Neural progenitor cell (in vitro differentiated cells): ENCODE data around the gene CLEC4E. TPM values are rescaled to one million over a fixed set of nuclear protein-coding genes. Genes with fewer than 3 reads are reported as not detected.

Source experiments
- DNase-seq: peaks from one replicate; pipeline ENCODE4 v3.0.0-alpha.2; 2016; ENCODE audit warnings: low spot score
- H2AFZ ChIP-seq: fragments of 200-600 bp; sonication (generic); replicated peaks from 2 replicates; pipeline ENCODE4 v1.6.1; 2016; ENCODE audit warnings: antibody characterized with exemption
- H3F3A ChIP-seq: fragments of 200-600 bp; sonication (generic); 2 replicates; pipeline ENCODE4 v1.6.1; 2016; ENCODE audit warnings: antibody characterized with exemption, low read depth
- H3K27ac ChIP-seq: fragments of 200-600 bp; sonication (generic); 2 replicates; pipeline ENCODE4 v1.5.1; 2016; ENCODE audit warnings: mild to moderate bottlenecking
- H3K27me3 ChIP-seq: fragments of 200-600 bp; sonication (generic); 2 replicates; pipeline ENCODE4 v1.6.1; 2016; ENCODE audit warnings: mild to moderate bottlenecking, moderate library complexity
- H3K36me3 ChIP-seq: fragments of 200-600 bp; sonication (generic); 2 replicates; pipeline ENCODE4 v1.5.1; 2016
- H3K4me1 ChIP-seq: fragments of 200-600 bp; sonication (generic); 2 replicates; pipeline ENCODE4 v1.6.1; 2016; ENCODE audit warnings: mixed run types
- H3K4me2 ChIP-seq: fragments of 200-600 bp; sonication (generic); 2 replicates; pipeline ENCODE4 v1.6.1; 2016
- H3K4me3 ChIP-seq: fragments of 200-600 bp; sonication (generic); 2 replicates; pipeline ENCODE4 v1.5.1; 2016
- H3K79me2 ChIP-seq: fragments of 200-600 bp; sonication (generic); 2 replicates; pipeline ENCODE4 v1.6.1; 2016; ENCODE audit warnings: low read depth
- H3K9ac ChIP-seq: fragments of 200-600 bp; sonication (generic); 2 replicates; pipeline ENCODE4 v1.6.1; 2016
- H3K9me3 ChIP-seq: fragments of 200-600 bp; sonication (generic); 2 replicates; pipeline ENCODE4 v1.5.1; 2016; ENCODE audit warnings: low read depth
- H4K20me1 ChIP-seq: fragments of 200-600 bp; sonication (generic); 2 replicates; pipeline ENCODE4 v1.6.1; 2016; ENCODE audit warnings: low read depth
- H3K27ac Mint-ChIP-seq: 3 replicates; pipeline ENCODE4 v1.8.0; 2021; ENCODE audit warnings: mixed read lengths
- H3K27me3 Mint-ChIP-seq: 2 replicates; pipeline ENCODE4 v1.8.0; 2022; ENCODE audit warnings: low read depth, mild to moderate bottlenecking, inconsistent platforms, moderate library complexity, mixed read lengths; ENCODE audit not compliant: insufficient read depth
- H3K36me3 Mint-ChIP-seq: 3 replicates; pipeline ENCODE4 v1.8.0; 2021; ENCODE audit warnings: mixed read lengths
- H3K4me1 Mint-ChIP-seq: 3 replicates; pipeline ENCODE4 v1.8.0; 2021; ENCODE audit warnings: mixed read lengths
- H3K4me3 Mint-ChIP-seq: 3 replicates; pipeline ENCODE4 v1.8.0; 2021; ENCODE audit warnings: mild to moderate bottlenecking, moderate library complexity, mixed read lengths
- H3K9me3 Mint-ChIP-seq: 3 replicates; pipeline ENCODE4 v1.8.0; 2020; ENCODE audit warnings: mixed read lengths
- CTCF ChIP-seq: fragments of 200-600 bp; sonication (generic); IDR thresholded peaks from 2 replicates; pipeline ENCODE4 v1.5.1; 2017; ENCODE audit warnings: antibody characterized with exemption, mild to moderate bottlenecking
- EZH2 ChIP-seq: fragments of 200-600 bp; sonication (generic); IDR thresholded peaks from 2 replicates; pipeline ENCODE4 v1.6.1; 2017; ENCODE audit warnings: antibody characterized with exemption, mild to moderate bottlenecking, moderate library complexity
- EZH2phosphoT487 ChIP-seq: fragments of 200-600 bp; sonication (generic); IDR thresholded peaks from 2 replicates; pipeline ENCODE4 v1.6.1; 2017; ENCODE audit warnings: antibody characterized with exemption
- total RNA-seq: library from RNA; depleted of rRNA; stranded (reverse); fragments of >200 nt; gene quantifications from 2 replicates; pipeline ENCODE4 v1.2.3, GENCODE V29; 2015; ENCODE audit warnings: low replicate concordance

The CLEC4E gene
- total RNA-seq, 1 donor from 2014 or later = not detected

DNA sequence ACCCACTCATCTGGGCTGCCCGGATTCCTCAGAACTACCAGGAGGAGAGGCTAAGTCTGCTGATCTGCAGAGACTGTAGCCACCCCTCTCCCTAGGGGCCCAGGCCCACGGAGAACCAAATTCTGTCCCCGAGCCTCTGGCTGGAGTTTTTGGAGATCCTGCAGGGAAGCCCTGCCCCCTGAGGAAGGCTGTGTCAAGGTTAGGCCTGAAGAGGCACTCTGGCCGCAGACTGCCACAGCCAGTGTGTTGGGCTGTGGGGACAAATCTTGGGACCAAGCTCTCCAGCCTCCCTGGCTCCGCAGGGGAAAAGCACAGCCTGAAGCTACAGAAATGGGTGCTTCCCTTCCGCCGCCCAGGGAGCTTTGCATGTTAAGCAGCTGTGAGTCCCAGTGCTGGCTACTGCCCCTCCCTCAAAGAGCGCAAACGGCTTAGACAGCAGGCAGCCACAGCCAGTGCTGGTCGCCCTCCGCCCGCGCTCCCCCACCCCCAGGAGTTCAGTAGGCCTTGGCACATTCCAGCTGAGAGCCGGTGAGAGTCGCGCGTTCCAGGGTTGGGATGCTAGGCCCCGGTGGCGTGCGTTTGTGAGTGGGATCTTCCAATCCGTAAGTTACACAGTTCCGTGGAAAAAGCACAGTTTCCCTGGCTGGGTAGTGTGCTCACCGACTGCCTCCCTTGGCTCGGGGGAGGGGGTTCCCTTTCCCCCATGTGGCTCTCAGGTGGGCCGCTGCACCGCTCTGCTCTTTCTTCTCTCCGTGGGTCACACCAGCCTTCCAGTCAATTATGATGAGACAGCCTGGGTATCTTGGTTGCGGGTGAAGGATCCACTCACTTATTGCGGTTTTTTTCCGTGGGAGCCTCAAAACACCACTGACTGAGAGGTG, 13.2 kb downstream of the CLEC4E start:
- no peaks in the 10 kb centered on the region for H3K36me3 ChIP-seq
- H4K20me1 ChIP-seq = no peaks in the 10 kb centered on the region
- no peaks in the 10 kb centered on the region for H3K9me3 ChIP-seq
- TF ChIP-seq CTCF = no peak
- no peak for TF ChIP-seq EZH2
- no peak for TF ChIP-seq EZH2phosphoT487
- peak overlapping the region; percentile 82 for H2AFZ ChIP-seq
- peaks cover 33% of the 10 kb centered on the region for H3K9me3 Mint-ChIP-seq
- H3K4me1 Mint-ChIP-seq = no peaks in the 10 kb centered on the region
- peak; percentile 57 for DNase-seq
- H3K36me3 Mint-ChIP-seq = no peaks in the 10 kb centered on the region
- H3K79me2 ChIP-seq = no peaks in the 10 kb centered on the region
- peaks cover 4% of the 10 kb centered on the region for H3K27me3 Mint-ChIP-seq
- no peak overlapping the region for H3K9ac ChIP-seq
- peak overlapping the region; percentile 47 for H3K4me2 ChIP-seq
- H3K27ac Mint-ChIP-seq = no peak overlapping the region
- H3K27me3 ChIP-seq = no peaks in the 10 kb centered on the region
- peaks cover 11% of the 10 kb centered on the region for H3K4me1 ChIP-seq
- H3K27ac ChIP-seq = no peak overlapping the region
- no peak overlapping the region for H3K4me3 ChIP-seq
- no peak overlapping the region for H3K4me3 Mint-ChIP-seq
- no peaks in the 10 kb centered on the region for H3F3A ChIP-seq

GRCh38 chr12:8519171-8519570, 21.5 kb downstream of the CLEC4E start:
- Histone ChIP-seq H3K36me3 (no peaks in the 10 kb centered on the region), H3K79me2 (no peaks in the 10 kb centered on the region), H3K4me1 (no peaks in the 10 kb centered on the region), H3K27me3 (no peaks in the 10 kb centered on the region), H3K9me3 (no peaks in the 10 kb centered on the region), H3K27ac (no peak overlapping the region), H2AFZ (no peak overlapping the region), H3K9ac (no peak overlapping the region), H3F3A (no peaks in the 10 kb centered on the region), H3K4me3 (no peak overlapping the region), H4K20me1 (no peaks in the 10 kb centered on the region), H3K4me2 (no peak overlapping the region)
- Mint-ChIP-seq H3K4me3 (no peak overlapping the region), H3K27me3 (peaks cover 2% of the 10 kb centered on the region), H3K27ac (no peak overlapping the region), H3K9me3 (peaks cover 10% of the 10 kb centered on the region), H3K36me3 (no peaks in the 10 kb centered on the region), H3K4me1 (no peaks in the 10 kb centered on the region)
- no peak for DNase-seq
- no peak for TF ChIP-seq CTCF
- no peak for TF ChIP-seq EZH2
- TF ChIP-seq EZH2phosphoT487 = no peak

DNA sequence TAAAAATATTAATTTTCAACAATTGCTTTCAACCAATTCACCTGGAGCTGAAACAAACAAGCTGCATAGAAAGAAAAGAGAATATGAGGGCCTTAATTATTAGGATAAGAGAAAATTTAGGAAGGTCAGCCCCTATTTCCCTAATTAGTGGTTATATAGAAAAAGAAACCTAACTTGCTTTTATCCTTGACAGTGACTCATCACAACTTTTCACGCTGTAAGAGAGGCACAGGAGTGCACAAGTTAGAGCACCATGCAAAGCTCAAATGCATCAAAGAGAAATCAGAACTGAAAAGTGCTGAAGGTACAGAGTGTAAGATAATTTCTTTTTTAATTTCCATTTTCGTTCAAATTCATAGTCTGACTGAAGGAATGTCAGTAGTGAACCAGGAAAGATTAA, 22.7 kb downstream of the CLEC4E start:
- Histone ChIP-seq H3K27me3 (no peaks in the 10 kb centered on the region), H3K4me1 (no peaks in the 10 kb centered on the region), H3K79me2 (no peaks in the 10 kb centered on the region), H3K9ac (no peak overlapping the region), H3F3A (no peaks in the 10 kb centered on the region), H3K4me3 (no peak overlapping the region), H3K4me2 (no peak overlapping the region), H2AFZ (no peak overlapping the region), H3K27ac (no peak overlapping the region), H3K9me3 (no peaks in the 10 kb centered on the region), H4K20me1 (no peaks in the 10 kb centered on the region), H3K36me3 (no peaks in the 10 kb centered on the region)
- H3K27me3 Mint-ChIP-seq = peaks cover 2% of the 10 kb centered on the region
- no peak overlapping the region for H3K27ac Mint-ChIP-seq
- no peak for DNase-seq
- H3K4me3 Mint-ChIP-seq = no peak overlapping the region
- no peaks in the 10 kb centered on the region for H3K9me3 Mint-ChIP-seq
- no peaks in the 10 kb centered on the region for H3K36me3 Mint-ChIP-seq
- TF ChIP-seq EZH2phosphoT487 (no peak), CTCF (no peak), EZH2 (no peak)
- no peaks in the 10 kb centered on the region for H3K4me1 Mint-ChIP-seq
